Measurements from ENCODE around the gene PDCD2. TPM values are rescaled to one million over a fixed set of nuclear protein-coding genes. Genes with fewer than 3 reads are reported as not detected.

The PDCD2 gene
- total RNA-seq, 4 donors from 2014 or later, result 53.6 to 105 (median 82.9) TPM

GRCh38 chr6:170596426-170596825 is 12.0 kb upstream of the PDCD2 start:
- no peak for DNase-seq
- Histone ChIP-seq H3K4me3 (replicated peaks in 1 of 3) (no peak overlapping the region), H3K9me3 (no peaks in the 10 kb centered on the region), H3K27ac (no peak overlapping the region), H3K27me3 (no peaks in the 10 kb centered on the region), H3K4me1 (no peaks in the 10 kb centered on the region), H3K36me3 (no peaks in the 10 kb centered on the region)
- TF ChIP-seq POLR2A (IDR thresholded peaks at IDR 0.05), result no peak
- TF ChIP-seq CTCF (IDR thresholded peaks at IDR 0.05), result no peak
- intact Hi-C loops (cut with DNase I), result no loop called here

GRCh38 chr6:170590725-170591124 is 6.3 kb upstream of the PDCD2 start:
- Histone ChIP-seq H3K9me3 (no peaks in the 10 kb centered on the region), H3K4me1 (no peaks in the 10 kb centered on the region), H3K4me3 (replicated peaks in 1 of 3) (no peak overlapping the region), H3K27me3 (no peaks in the 10 kb centered on the region), H3K36me3 (no peaks in the 10 kb centered on the region), H3K27ac (no peak overlapping the region)
- TF ChIP-seq POLR2A (IDR thresholded peaks at IDR 0.05), result no peak
- no peak for TF ChIP-seq CTCF (IDR thresholded peaks at IDR 0.05)
- 83 to 85% methylated on average over 1 of the region's 1 CpG for WGBS, 2 donors
- no peak for DNase-seq
- intact Hi-C loops (cut with DNase I), result no loop called here

- Histone ChIP-seq H3K9me3 (no peaks in the 10 kb centered on the region), H3K27me3 (no peaks in the 10 kb centered on the region), H3K36me3 (peaks cover 10 to 11% of the 10 kb centered on the region in 2 donors), H3K4me3 (replicated peaks in 1 of 3) (peak overlapping the region; percentile 51 to 95 (median 84)), H3K4me1 (peaks cover 5 to 16% of the 10 kb centered on the region in 2 donors), H3K27ac (peak overlapping the region; percentile 54 to 82 (median 66))
- peak in 1 of 2 donors; percentile 4 for DNase-seq
- intact Hi-C loops (cut with DNase I), result no loop called here
- TF ChIP-seq POLR2A (IDR thresholded peaks at IDR 0.05) (no peak), CTCF (IDR thresholded peaks at IDR 0.05) (no peak)
- 4 to 5% methylated on average over 6 of the region's 6 CpGs for WGBS, 2 donors
Observed at GRCh38 chr6:170584954-170585498, 589 bp upstream of the PDCD2 start.

GRCh38 chr6:170583756-170584180 is 669 bp downstream of the PDCD2 start:
- Histone ChIP-seq H3K4me1 (peaks cover 5 to 16% of the 10 kb centered on the region in 2 donors), H3K36me3 (peaks cover 10 to 21% of the 10 kb centered on the region in 2 donors), H3K27ac (peak overlapping the region; percentile 22 to 82 (median 54)), H3K27me3 (no peaks in the 10 kb centered on the region), H3K9me3 (no peaks in the 10 kb centered on the region), H3K4me3 (replicated peaks in 1 of 3) (peak overlapping the region; percentile 51 to 95 (median 84))
- 2 to 3% methylated on average over 11 to 12 of the region's 12 CpGs for WGBS, 2 donors
- TF ChIP-seq CTCF (IDR thresholded peaks at IDR 0.05) (peak in 1 of 6 experiments; percentile 7), POLR2A (IDR thresholded peaks at IDR 0.05) (no peak)
- no peak for DNase-seq
- intact Hi-C loops (cut with DNase I), result no loop called here

GRCh38 chr6:170578909-170579308 is 5.5 kb downstream of the PDCD2 start:
- intact Hi-C loops (cut with DNase I), result no loop called here
- no peak for DNase-seq
- Histone ChIP-seq H3K9me3 (no peaks in the 10 kb centered on the region), H3K36me3 (peaks cover 11 to 33% of the 10 kb centered on the region in 2 donors), H3K27ac (no peak overlapping the region), H3K27me3 (no peaks in the 10 kb centered on the region), H3K4me3 (replicated peaks in 1 of 3) (no peak overlapping the region), H3K4me1 (peaks cover 5 to 8% of the 10 kb centered on the region in 2 donors)
- TF ChIP-seq CTCF (IDR thresholded peaks at IDR 0.05), result no peak
- TF ChIP-seq POLR2A (IDR thresholded peaks at IDR 0.05), result no peak
